CD14-positive monocyte (primary cell): ENCODE results near the gene ARNT2. TPM values are rescaled to one million over a fixed set of nuclear protein-coding genes. Genes with fewer than 3 reads are reported as not detected.

Experiments used
- DNase-seq, 3 donors: peaks; one replicate each; pipeline ENCODE4 v3.0.0-alpha.2; 2011 to 2022
- H2AFZ ChIP-seq: 2 replicates; pipeline ENCODE4 v1.6.0; 2012; ENCODE audit warnings: mild to moderate bottlenecking, low read depth, low read length, inconsistent platforms; ENCODE audit not compliant: insufficient read depth, poor library complexity, severe bottlenecking
- H3K27ac ChIP-seq, 2 donors: 1 replicate in 1 of 2; 2 replicates in 1 of 2; pipeline ENCODE4 v1.5.1; 2012 to 2013; ENCODE audit warnings: low read length in 2 of 2, control low read depth in 1 of 2, inconsistent platforms in 1 of 2, low read depth in 1 of 2, mild to moderate bottlenecking in 1 of 2
- H3K27me3 ChIP-seq, 2 donors: one replicate each; pipeline versions ENCODE4 v1.6.0 to v1.6.1; 2011 to 2013; ENCODE audit warnings: low read length in 2 of 2; ENCODE audit not compliant: control insufficient read depth in 2 of 2, insufficient read depth in 2 of 2
- H3K36me3 ChIP-seq, 2 donors: replicated peaks in 1 of 2; 1 replicate in 1 of 2; 2 replicates in 1 of 2; pipeline versions ENCODE4 v1.5.1 to v1.6.1; 2012 to 2013; ENCODE audit warnings: low read length in 2 of 2, control low read depth in 1 of 2, inconsistent platforms in 1 of 2, mild to moderate bottlenecking in 1 of 2; ENCODE audit not compliant: insufficient read depth in 2 of 2, control insufficient read depth in 1 of 2
- H3K4me1 ChIP-seq, 2 donors: 1 replicate in 1 of 2; 2 replicates in 1 of 2; pipeline versions ENCODE4 v1.5.1 to v1.6.1; 2012 to 2013; ENCODE audit warnings: low read length in 2 of 2, control low read depth in 1 of 2, inconsistent platforms in 1 of 2, mild to moderate bottlenecking in 1 of 2, moderate library complexity in 1 of 2; ENCODE audit not compliant: insufficient read depth in 2 of 2, control insufficient read depth in 1 of 2
- H3K4me2 ChIP-seq: replicated peaks from 2 replicates; pipeline ENCODE3; 2012; ENCODE audit warnings: low read length, moderate library complexity, mild to moderate bottlenecking; ENCODE audit not compliant: poor library complexity, severe bottlenecking; ENCODE audit errors: extremely low read depth
- H3K4me3 ChIP-seq, 3 experiments: fragments of 200-600 bp in 1 of 3; sonication (generic) in 1 of 3; replicated peaks in 1 of 3; 1 replicate in 2 of 3; 2 replicates in 1 of 3; pipeline ENCODE4 v1.5.1; 2011 to 2013; ENCODE audit warnings: low read length in 3 of 3, mild to moderate bottlenecking in 3 of 3, control low read depth in 2 of 3, low read depth in 2 of 3, inconsistent platforms in 1 of 3, moderate library complexity in 1 of 3
- H3K79me2 ChIP-seq: 2 replicates; pipeline ENCODE4 v1.6.0; 2012; ENCODE audit warnings: mild to moderate bottlenecking, control low read depth, inconsistent platforms, low read length, moderate library complexity; ENCODE audit not compliant: insufficient read depth
- H3K9ac ChIP-seq: 2 replicates; pipeline ENCODE4 v1.6.0; 2017; ENCODE audit warnings: low read length, mild to moderate bottlenecking; ENCODE audit not compliant: insufficient read depth, poor library complexity, severe bottlenecking
- H3K9me3 ChIP-seq, 2 donors: replicated peaks in 1 of 2; 1 replicate in 1 of 2; 2 replicates in 1 of 2; pipeline versions ENCODE4 v1.5.1 to v1.6.1; 2012 to 2013; ENCODE audit warnings: low read length in 2 of 2, control low read depth in 1 of 2; ENCODE audit not compliant: control insufficient read depth in 1 of 2, insufficient read depth in 1 of 2
- H4K20me1 ChIP-seq: 2 replicates; pipeline ENCODE4 v1.6.0; 2012; ENCODE audit warnings: mild to moderate bottlenecking, low read length, control low read depth, moderate library complexity; ENCODE audit not compliant: insufficient read depth
- H3K27ac Mint-ChIP-seq, 7 donors: one replicate each; pipeline ENCODE4 v1.8.0; 2020; ENCODE audit warnings: mild to moderate bottlenecking in 7 of 7, mixed read lengths in 7 of 7, moderate library complexity in 6 of 7, inconsistent platforms in 2 of 7
- H3K27me3 Mint-ChIP-seq, 3 donors: one replicate each; pipeline ENCODE4 v1.8.0; 2021 to 2022; ENCODE audit warnings: low read depth in 3 of 3, mild to moderate bottlenecking in 3 of 3, mixed read lengths in 3 of 3, moderate library complexity in 3 of 3, inconsistent platforms in 1 of 3
- H3K36me3 Mint-ChIP-seq, 2 donors: one replicate each; pipeline ENCODE4 v1.8.0; 2020; ENCODE audit warnings: mixed read lengths in 2 of 2, inconsistent platforms in 1 of 2, mild to moderate bottlenecking in 1 of 2
- H3K4me1 Mint-ChIP-seq: one replicate; pipeline ENCODE4 v1.8.0; 2020; ENCODE audit warnings: mild to moderate bottlenecking, mixed read lengths
- H3K4me3 Mint-ChIP-seq, 2 donors: one replicate each; pipeline ENCODE4 v1.8.0; 2020; ENCODE audit warnings: mild to moderate bottlenecking in 2 of 2, mixed read lengths in 2 of 2, moderate library complexity in 1 of 2
- H3K9me3 Mint-ChIP-seq, 7 donors: one replicate each; pipeline ENCODE4 v1.8.0; 2020 to 2022; ENCODE audit warnings: mixed read lengths in 7 of 7, mild to moderate bottlenecking in 6 of 7, moderate library complexity in 6 of 7, inconsistent platforms in 2 of 7
- CTCF ChIP-seq: fragments of 200-600 bp; IDR thresholded peaks from one replicate; pipeline ENCODE4 v1.8.0; 2022; ENCODE audit warnings: antibody characterized with exemption, mild to moderate bottlenecking
- WGBS: methylation state at CpG from one replicate; pipeline ENCODE4 v1.1.5; 2013; ENCODE audit warnings: missing lambda C conversion rate; ENCODE audit not compliant: insufficient coverage; 5-methylcytosine and 5-hydroxymethylcytosine counted together
- intact Hi-C, 2 donors: fragments of 100-400 bp; cut with micrococcal nuclease; formaldehyde crosslinking; loops; one replicate each; pipeline versions ENCODE4 v1.15.0 to v1.15.1; 2023
- polyA plus RNA-seq, 3 donors: library from polyadenylated mRNA; depleted of rRNA in 1 of 3; unstranded in 2 of 3; stranded (reverse) in 1 of 3; fragments of 300-500 nt in 2 of 3; fragments of >200 nt in 1 of 3; fragmentation: Illumina TruSeq in 2 of 3; gene quantifications; 1 replicate in 2 of 3; 2 replicates in 1 of 3; pipeline ENCODE4 v1.2.3, GENCODE V29; 2012 to 2021

Gene ARNT2
- polyA plus RNA-seq, 3 donors: not detected

- Histone ChIP-seq H4K20me1 (no peaks in the 10 kb centered on the region), H3K27me3 (no peaks in the 10 kb centered on the region), H3K36me3 (no peaks in the 10 kb centered on the region), H3K9ac (no peak overlapping the region), H2AFZ (no peak overlapping the region), H3K27ac (no peak overlapping the region), H3K4me1 (peaks cover 10 to 17% of the 10 kb centered on the region in 2 donors), H3K79me2 (no peaks in the 10 kb centered on the region), H3K4me2 (no peak overlapping the region), H3K4me3 (no peak overlapping the region), H3K9me3 (no peaks in the 10 kb centered on the region)
- Mint-ChIP-seq H3K4me3 (no peak overlapping the region), H3K9me3 (peaks cover 0 to 11% (median 6%) of the 10 kb centered on the region in 7 donors), H3K4me1 (peaks cover 18% of the 10 kb centered on the region), H3K27ac (no peak overlapping the region), H3K27me3 (peaks cover 7 to 19% (median 10%) of the 10 kb centered on the region in 3 donors), H3K36me3 (peaks cover 2 to 3% of the 10 kb centered on the region in 2 donors)
- DNase-seq: no peak
- intact Hi-C loops: no loop called here
- WGBS: 91% methylated on average over 4 of the region's 5 CpGs
- no peak for TF ChIP-seq CTCF
Measured at GRCh38 chr15:80494351-80494751, 90.2 kb downstream of the ARNT2 start.

- TF ChIP-seq CTCF: no peak
- Mint-ChIP-seq H3K4me1 (peaks cover 14% of the 10 kb centered on the region), H3K27ac (no peak overlapping the region), H3K27me3 (peaks cover 7 to 17% (median 10%) of the 10 kb centered on the region in 3 donors), H3K9me3 (peaks cover 0 to 15% (median 6%) of the 10 kb centered on the region in 7 donors), H3K36me3 (peaks cover 2 to 3% of the 10 kb centered on the region in 2 donors), H3K4me3 (no peak overlapping the region)
- Histone ChIP-seq H3K4me2 (no peak overlapping the region), H2AFZ (no peak overlapping the region), H3K27ac (no peak overlapping the region), H3K9me3 (no peaks in the 10 kb centered on the region), H3K4me3 (no peak overlapping the region), H4K20me1 (no peaks in the 10 kb centered on the region), H3K9ac (no peak overlapping the region), H3K27me3 (no peaks in the 10 kb centered on the region), H3K79me2 (no peaks in the 10 kb centered on the region), H3K4me1 (peaks cover 6 to 13% of the 10 kb centered on the region in 2 donors), H3K36me3 (no peaks in the 10 kb centered on the region)
- 100% methylated on average over 2 of the region's 3 CpGs for WGBS
- intact Hi-C loops: no loop called here
- no peak for DNase-seq
Measured at GRCh38 chr15:80494756-80495155, 90.6 kb downstream of the ARNT2 start.
